Measurements from ENCODE around the gene GTF2F1. TPM values are rescaled to one million over a fixed set of nuclear protein-coding genes. Genes with fewer than 3 reads are reported as not detected.
"Not testable (repeated sequence)": the region's sequence is repeated elsewhere in the genome, so short reads cannot be mapped to it uniquely, and the experiment has no call there.

Gene GTF2F1
- total RNA-seq, 1 experiment from 2014 or later, result 89.4 TPM

GRCh38 chr19:6352381-6353165, 40.4 kb downstream of the GTF2F1 start:
- Histone ChIP-seq H3K4me3 (ENCODE audit: low read length) (no peak overlapping the region), H3K9ac (ENCODE audit: low read length) (no peak overlapping the region), H3K79me2 (ENCODE audit: low read length) (no peaks in the 10 kb centered on the region), H3K9me3 (ENCODE audit: low read length) (no peaks in the 10 kb centered on the region), H4K20me1 (ENCODE audit: low read length) (no peaks in the 10 kb centered on the region), H3K4me1 (ENCODE audit: insufficient read depth, low read length) (0 out of 2 replicates have a peak, but pooled peaks cover 4% of the 10 kb centered on the region), H3K4me2 (ENCODE audit: low read length) (no peak overlapping the region), H3K27me3 (ENCODE audit: low read length) (no peaks in the 10 kb centered on the region), H3K27ac (ENCODE audit: low read length) (no peak overlapping the region), H3K36me3 (ENCODE audit: low read depth, low read length) (no peaks in the 10 kb centered on the region), H3K9me2 (replicated peaks; ENCODE audit: low read length) (no peaks in the 10 kb centered on the region), H2AFZ (ENCODE audit: low read length) (no peak overlapping the region), H3F3A (ENCODE audit: low read length, unreplicated experiment) (no peaks in the 10 kb centered on the region)
- BruUV-seq (replicated peaks), result no TSS peak
- POLR2A ChIA-PET (ENCODE audit: unreplicated experiment), result interaction anchor here (0.7 kb wide), 1 partner anchor 391 kb away, joined by 3 read pairs; no protein-coding TSS in a partner anchor
- ATAC-seq, result peak; percentile 37
- intact Hi-C loops (cut with micrococcal nuclease), result no loop called here
- CTCF ChIA-PET, result no interaction called here
- peak; percentile 81 for DNase-seq
- no peak for TF ChIP-seq EZH2 (IDR thresholded peaks at IDR 0.05; ENCODE audit: low read length, unreplicated experiment)
- no peak for TF ChIP-seq EZH2phosphoT487 (IDR thresholded peaks at IDR 0.05; ENCODE audit: borderline replicate concordance, low read length)
- TF ChIP-seq CTCF (conservative IDR thresholded peaks at IDR 0.05; ENCODE audit: low read depth, low read length), result no peak

- TF ChIP-seq CTCF (conservative IDR thresholded peaks at IDR 0.05; ENCODE audit: low read depth, low read length) (no peak), EZH2 (IDR thresholded peaks at IDR 0.05; ENCODE audit: low read length, unreplicated experiment) (no peak), EZH2phosphoT487 (IDR thresholded peaks at IDR 0.05; ENCODE audit: borderline replicate concordance, low read length) (no peak)
- Histone ChIP-seq H3K9ac (ENCODE audit: low read length) (no peak overlapping the region), H3K9me3 (ENCODE audit: low read length) (no peaks in the 10 kb centered on the region), H3F3A (ENCODE audit: low read length, unreplicated experiment) (no peaks in the 10 kb centered on the region), H3K27me3 (ENCODE audit: low read length) (no peaks in the 10 kb centered on the region), H3K9me2 (replicated peaks; ENCODE audit: low read length) (no peaks in the 10 kb centered on the region), H3K4me3 (ENCODE audit: low read length) (no peak overlapping the region), H4K20me1 (ENCODE audit: low read length) (no peaks in the 10 kb centered on the region), H3K4me1 (ENCODE audit: insufficient read depth, low read length) (0 out of 2 replicates have a peak, but pooled peaks cover 4% of the 10 kb centered on the region), H3K36me3 (ENCODE audit: low read depth, low read length) (no peaks in the 10 kb centered on the region), H3K79me2 (ENCODE audit: low read length) (no peaks in the 10 kb centered on the region), H3K27ac (ENCODE audit: low read length) (no peak overlapping the region), H3K4me2 (ENCODE audit: low read length) (no peak overlapping the region), H2AFZ (ENCODE audit: low read length) (no peak overlapping the region)
- BruUV-seq (replicated peaks), result no TSS peak
- ChIA-PET POLR2A (ENCODE audit: unreplicated experiment) (no interaction called here), CTCF (no interaction called here)
- intact Hi-C loops (cut with micrococcal nuclease), result no loop called here
- DNase-seq (no peak), ATAC-seq (peak; percentile 46)
Observed at GRCh38 chr19:6350688-6351087, 42.3 kb downstream of the GTF2F1 start.

- POLR2A ChIA-PET (ENCODE audit: unreplicated experiment); intact Hi-C loops (cut with micrococcal nuclease); BruUV-seq (replicated peaks): not testable (repeated sequence)
Observed at GRCh38 chr19:6349271-6349670, 43.7 kb downstream of the GTF2F1 start.

More at GRCh38 chr19:6349271-6349670, 43.7 kb downstream of the GTF2F1 start:
- H4K20me1 ChIP-seq (ENCODE audit: low read length); H3K4me3 ChIP-seq (ENCODE audit: low read length); H3K9me3 ChIP-seq (ENCODE audit: low read length); CTCF ChIA-PET; DNase-seq; H3K9me2 ChIP-seq (replicated peaks; ENCODE audit: low read length); H3F3A ChIP-seq (ENCODE audit: low read length, unreplicated experiment); H3K79me2 ChIP-seq (ENCODE audit: low read length); H3K27ac ChIP-seq (ENCODE audit: low read length); H3K36me3 ChIP-seq (ENCODE audit: low read depth, low read length); H3K4me1 ChIP-seq (ENCODE audit: insufficient read depth, low read length); H3K4me2 ChIP-seq (ENCODE audit: low read length); H3K9ac ChIP-seq (ENCODE audit: low read length); ATAC-seq; H3K27me3 ChIP-seq (ENCODE audit: low read length); H2AFZ ChIP-seq (ENCODE audit: low read length): not testable (repeated sequence)
